K562 (cell line): ENCODE results near the gene SLC16A4. TPM values are rescaled to one million over a fixed set of nuclear protein-coding genes. Genes with fewer than 3 reads are reported as not detected.

Experiments used
- ATAC-seq: fragments of 200-7000 bp; cut with Tn5 transposase; 3 replicates; pipeline ENCODE4 v1.9.1; 2020; ENCODE audit warnings: moderate library complexity
- BruUV-seq: library from RNA; stranded (reverse); fragments of 400-500 nt; replicated peaks from 2 replicates; lab custom pipeline; 2021; lab: Mats Ljungman, UMichigan
- CTCF ChIA-PET: fragments of 300-600 bp; formaldehyde crosslinking; extraction: SDS; loops from one replicate; lab custom pipeline; 2021; ENCODE audit warnings: low intra/inter-chr PET ratio; lab: Yijun Ruan, JAX
- POLR2A ChIA-PET: fragments of 300-600, 350-650 bp; sonication (Branson Sonifier 250); formaldehyde crosslinking; extraction: SDS; loops from one replicate; lab custom pipeline; 2021; ENCODE audit warnings: antibody characterized with exemption, inconsistent platforms; lab: Yijun Ruan, JAX
- DNase-seq, 4 experiments: peaks; one replicate each; pipeline versions ENCODE4 v3.0.0 to v3.0.0-alpha.2; 2011 to 2018; ENCODE audit warnings: low spot score in 3 of 4, mixed read lengths in 3 of 4; ENCODE audit errors: extremely low read depth in 1 of 4
- FAIRE-seq: peaks from 2 replicates; lab custom pipeline; 2011; peaks lifted over from hg19 to GRCh38; lab: Jason Lieb, UNC
- H2AFZ ChIP-seq: 2 replicates; pipeline ENCODE4 v1.6.0; 2011; ENCODE audit warnings: low read depth, low read length, control low read depth, inconsistent platforms
- H3K27ac ChIP-seq: fragments of 200-600 bp; 3 replicates; pipeline ENCODE4 v1.8.0; 2011; ENCODE audit warnings: low read depth, mild to moderate bottlenecking, control low read depth, inconsistent platforms, low read length, moderate library complexity, mixed read lengths; ENCODE audit errors: extremely low read depth
- H3K27me3 ChIP-seq, 2 experiments: fragments of 300-600 bp in 1 of 2; 2 replicates in 1 of 2; 3 replicates in 1 of 2; pipeline versions ENCODE4 v1.6.0 to v1.8.0; 2011; ENCODE audit warnings: inconsistent platforms in 2 of 2, low read length in 2 of 2, mild to moderate bottlenecking in 1 of 2, mixed read lengths in 1 of 2, moderate library complexity in 1 of 2; ENCODE audit not compliant: control insufficient read depth in 2 of 2, insufficient read depth in 2 of 2
- H3K36me3 ChIP-seq: fragments of 300-600 bp; 3 replicates; pipeline ENCODE4 v1.8.0; 2011; ENCODE audit warnings: mild to moderate bottlenecking, low read length, inconsistent platforms; ENCODE audit not compliant: control insufficient read depth, insufficient read depth
- H3K4me1 ChIP-seq, 2 experiments: fragments of 200-600 bp in 1 of 2; replicated peaks in 1 of 2; 2 replicates in 1 of 2; 3 replicates in 1 of 2; pipeline versions ENCODE4 v1.5.1 to v1.8.0; 2011; ENCODE audit warnings: inconsistent platforms in 2 of 2, low read length in 2 of 2, mild to moderate bottlenecking in 1 of 2, mixed read lengths in 1 of 2, moderate library complexity in 1 of 2; ENCODE audit not compliant: control insufficient read depth in 2 of 2, insufficient read depth in 2 of 2
- H3K4me2 ChIP-seq: 2 replicates; pipeline ENCODE4 v1.6.1; 2011; ENCODE audit warnings: low read length, control low read depth, inconsistent platforms, mixed read lengths; ENCODE audit not compliant: insufficient read depth
- H3K4me3 ChIP-seq: fragments of 200-600 bp; sonication (generic), shearing (Covaris generic); 2 replicates; pipeline ENCODE4 v1.5.1; 2016; ENCODE audit warnings: control low read depth, inconsistent platforms
- H3K79me2 ChIP-seq: fragments of 200-600 bp; 3 replicates; pipeline ENCODE4 v1.8.0; 2011; ENCODE audit warnings: low read length, inconsistent platforms; ENCODE audit not compliant: control insufficient read depth, insufficient read depth
- H3K9ac ChIP-seq, 2 experiments: 2 replicates each; pipeline versions ENCODE4 v1.6.0 to v1.6.1; 2011; ENCODE audit warnings: low read depth in 2 of 2, low read length in 2 of 2, control low read depth in 1 of 2, inconsistent platforms in 1 of 2, mild to moderate bottlenecking in 1 of 2, mixed read lengths in 1 of 2; ENCODE audit not compliant: insufficient read depth in 1 of 2
- H3K9me1 ChIP-seq: one replicate; pipeline ENCODE4 v1.6.0; 2011; ENCODE audit warnings: inconsistent platforms, mild to moderate bottlenecking, low read length, moderate library complexity; ENCODE audit not compliant: control insufficient read depth, insufficient read depth
- H3K9me3 ChIP-seq: replicated peaks from 2 replicates; pipeline ENCODE4 v1.5.1; 2011; ENCODE audit warnings: low read depth, low read length, inconsistent platforms; ENCODE audit not compliant: control insufficient read depth, insufficient read depth
- H4K20me1 ChIP-seq: replicated peaks from 2 replicates; pipeline ENCODE4 v1.6.1; 2011; ENCODE audit warnings: low read length, inconsistent platforms, mixed read lengths; ENCODE audit not compliant: control insufficient read depth, insufficient read depth
- ATF4 ChIP-seq: fragments of 450-650 bp; formaldehyde crosslinking; IDR thresholded peaks from 2 replicates; pipeline ENCODE4 v1.4.0; 2022; ENCODE audit warnings: mild to moderate bottlenecking, moderate library complexity
- ETV6 ChIP-seq, 3 experiments: fragments of 150-350 bp in 1 of 3; sonication (generic) in 1 of 3; formaldehyde crosslinking in 1 of 3; IDR thresholded peaks; 2 replicates each; pipeline versions ENCODE4 v1.6.1 to v1.8.0; 2014 to 2022; ENCODE audit warnings: borderline replicate concordance in 2 of 3, low read depth in 2 of 3, antibody characterized with exemption in 1 of 3, low read length in 1 of 3, mild to moderate bottlenecking in 1 of 3, missing genetic modification reagents in 1 of 3
- HDAC3 ChIP-seq: fragments of 450-650 bp; IDR thresholded peaks from 2 replicates; pipeline ENCODE4 v1.6.1; 2018; ENCODE audit warnings: borderline replicate concordance, mild to moderate bottlenecking, moderate library complexity; ENCODE audit not compliant: partially characterized antibody
- PHF20 ChIP-seq: fragments of 450-650 bp; IDR thresholded peaks from 2 replicates; pipeline ENCODE4 v1.6.1; 2018; ENCODE audit not compliant: partially characterized antibody
- POLR2B ChIP-seq: fragments of 450-650 bp; IDR thresholded peaks from 2 replicates; pipeline ENCODE4 v1.6.1; 2018; ENCODE audit warnings: low read depth; ENCODE audit not compliant: partially characterized antibody
- RBFOX2 ChIP-seq: fragments of 200-400 bp; formaldehyde crosslinking; IDR thresholded peaks from 2 replicates; pipeline ENCODE4 v1.6.1; 2017; ENCODE audit warnings: low read depth, mild to moderate bottlenecking, low read length, moderate library complexity
- U2AF1 ChIP-seq: fragments of 200-400 bp; formaldehyde crosslinking; optimal IDR thresholded peaks from 2 replicates; pipeline ENCODE3; 2017; ENCODE audit warnings: mild to moderate bottlenecking, low read depth, low read length, moderate library complexity
- ZC3H4 ChIP-seq: sonication (generic); formaldehyde crosslinking; IDR thresholded peaks from 2 replicates; pipeline ENCODE4 v1.9.0; 2021; ENCODE audit warnings: missing genetic modification reagents, borderline replicate concordance
- in situ Hi-C: fragments of 300-500 bp; cut with MboI; formaldehyde crosslinking; loops from 4 replicates; pipeline ENCODE4 v1.15.0; 2018; ENCODE audit warnings: inconsistent platforms, mixed read lengths
- intact Hi-C: fragments of 100-400 bp; cut with micrococcal nuclease; formaldehyde crosslinking; loops from 2 replicates; pipeline ENCODE4 v1.14.2; 2022
- polyA plus RNA-seq, 8 experiments: library from polyadenylated mRNA; depleted of rRNA in 4 of 8; stranded (reverse) in 5 of 8; unstranded in 3 of 8; fragments of >200 nt; fragmentation: Nextera tagmentation in 2 of 8; fragmentation: Illumina TruSeq in 1 of 8; extraction: Ambion mirVana in 2 of 8; extraction: Trizol in 1 of 8; gene quantifications; 2 replicates each; pipeline versions ENCODE4 v1.2.1 to v1.2.3, GENCODE V29; 2011 to 2014; ENCODE audit warnings: inconsistent platforms in 1 of 8, missing spikeins in 1 of 8
- total RNA-seq, 7 experiments: library from RNA; depleted of rRNA in 6 of 7; stranded (reverse); fragments of >200 nt in 6 of 7; fragmentation: Illumina TruSeq in 2 of 7; extraction: Trizol in 2 of 7; gene quantifications; 2 replicates each; pipeline versions ENCODE4 v1.2.1 to v1.2.3, GENCODE V29; 2011 to 2021; ENCODE audit warnings: low replicate concordance in 1 of 7

Gene SLC16A4
- total and polyA plus RNA-seq, 9 of the 15 experiments (the other 6 are each of a cell fraction or from before 2014, with no cell fraction given), result 0.04 to 0.31 (median 0.18) TPM; not detected in 1

- TF ChIP-seq ZC3H4 (CRISPR knock-in tag) (no peak), U2AF1 (no peak), POLR2B (peak; percentile 4), PHF20 (no peak), ETV6 (IDR thresholded peaks at IDR 0.05; ENCODE audit: borderline replicate concordance in 1 of 2, low read depth in 2 of 2, low read length in 1 of 2) (no peak), ETV6 (CRISPR knock-in tag; IDR thresholded peaks at IDR 0.05; ENCODE audit: borderline replicate concordance) (no peak)
- TF ChIP-seq, all 486 proteins: peak for 3
Observed at GRCh38 chr1:110350360-110350759, 40.5 kb downstream of the SLC16A4 start (continued).

GRCh38 chr1:110348771-110349170 lies 42.1 kb downstream of the SLC16A4 start:
- Histone ChIP-seq H3K27me3 (no peaks in the 10 kb centered on the region), H4K20me1 (peaks cover 62% of the 10 kb centered on the region), H3K79me2 (peaks cover 100% of the 10 kb centered on the region), H3K4me3 (no peak overlapping the region), H3K9me1 (peaks cover 4% of the 10 kb centered on the region), H3K9me3 (no peaks in the 10 kb centered on the region), H3K4me2 (peak overlapping the region; percentile 9; the same call in 1 of the 2 replicates), H3K27ac (peak overlapping the region; percentile 24; the same call in 1 of the 3 replicates), H3K4me1 (peaks cover 5 to 42% of the 10 kb centered on the region in 2 experiments; a peak in 4 of 5 replicates), H3K36me3 (peaks cover 92% of the 10 kb centered on the region), H2AFZ (no peak overlapping the region), H3K9ac (no peak overlapping the region)
- ATAC-seq (no peak), DNase-seq (no peak), FAIRE-seq (no peak)
- ChIA-PET POLR2A (interaction anchor here (0.6 to 4.7 kb wide), 10 partner anchors 9 to 1121 kb away, joined by 3 to 74 read pairs (median 3); partner anchors contain the start of gene RBM15), CTCF (no interaction called here)
- intact Hi-C loops, result no loop called here
- in situ Hi-C loops, result no loop called here
- no TSS peak for BruUV-seq
- TF ChIP-seq ATF4 (CRISPR knock-in tag) (no peak), HDAC3 (no peak), RBFOX2 (0 out of 2 replicates have a peak, but pooled peaks have one; percentile 6)
